GM20431 (cell line): ENCODE measurements around the gene MADCAM1.

Experiments used
- in situ Hi-C: fragments of 300-500 bp; cut with MseI, MboI; formaldehyde crosslinking; loops from one replicate; pipeline ENCODE4 v1.15.0; 2020; ENCODE audit warnings: low sequenced_read_pairs; ENCODE audit not compliant: unreplicated experiment

The MADCAM1 gene

DNA sequence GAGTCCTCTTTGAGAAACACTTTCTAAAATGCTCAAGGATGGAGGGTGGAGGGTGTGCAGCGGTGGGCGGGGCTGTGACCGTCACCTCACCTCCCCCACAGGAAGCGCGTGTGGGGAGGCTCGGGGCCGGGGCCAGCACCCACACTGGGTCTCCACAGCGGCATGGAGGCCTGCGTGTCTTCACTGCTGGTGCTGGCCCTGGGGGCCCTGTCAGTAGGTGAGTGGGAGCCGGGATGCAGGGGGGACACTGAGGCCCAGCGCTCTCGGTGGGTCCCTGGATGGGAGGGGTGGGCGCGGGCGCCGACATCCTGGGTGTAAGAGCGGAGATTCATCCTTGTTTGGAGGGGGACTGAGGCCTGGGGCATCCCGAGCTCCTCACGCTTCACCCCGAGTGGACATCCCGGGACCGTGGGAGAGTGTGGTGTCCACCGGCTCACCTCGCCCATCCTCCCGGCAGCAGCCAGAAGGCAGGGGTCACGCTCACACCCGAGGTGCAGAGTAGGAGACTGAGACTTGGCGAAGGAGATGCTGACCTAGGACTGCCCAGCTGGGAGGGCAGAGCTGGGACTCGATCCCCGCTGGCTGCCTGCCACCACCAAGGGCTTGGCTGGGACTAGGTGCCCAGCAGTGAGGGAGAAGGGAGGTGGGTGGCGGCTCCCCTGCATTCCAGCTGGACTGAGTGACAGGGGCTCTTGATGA lies 47.8 kb downstream of the MADCAM1 start, which contains the start of gene GZMM:
Gene GZMM, plus strand, starts transcription at position 144 of the 699 bp plus-strand sequence. Its CDS starts 19 bp downstream, at position 163.
- in situ Hi-C loops = no loop called here

DNA sequence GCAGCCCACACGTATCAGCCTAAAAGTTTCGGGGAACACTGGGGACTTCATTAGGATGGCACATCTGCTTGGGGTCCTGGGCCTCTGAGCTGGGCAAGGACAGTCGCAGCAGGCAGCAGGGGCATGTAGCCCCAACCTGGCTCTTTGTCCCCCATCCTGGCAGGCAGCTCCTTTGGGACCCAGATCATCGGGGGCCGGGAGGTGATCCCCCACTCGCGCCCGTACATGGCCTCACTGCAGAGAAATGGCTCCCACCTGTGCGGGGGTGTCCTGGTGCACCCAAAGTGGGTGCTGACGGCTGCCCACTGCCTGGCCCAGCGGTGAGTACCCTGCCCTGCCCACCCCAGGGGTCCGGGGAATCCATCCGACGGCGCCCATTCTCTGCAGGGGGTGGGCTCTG lies 50.8 kb downstream of the MADCAM1 start:
- in situ Hi-C loops = no loop called here

DNA sequence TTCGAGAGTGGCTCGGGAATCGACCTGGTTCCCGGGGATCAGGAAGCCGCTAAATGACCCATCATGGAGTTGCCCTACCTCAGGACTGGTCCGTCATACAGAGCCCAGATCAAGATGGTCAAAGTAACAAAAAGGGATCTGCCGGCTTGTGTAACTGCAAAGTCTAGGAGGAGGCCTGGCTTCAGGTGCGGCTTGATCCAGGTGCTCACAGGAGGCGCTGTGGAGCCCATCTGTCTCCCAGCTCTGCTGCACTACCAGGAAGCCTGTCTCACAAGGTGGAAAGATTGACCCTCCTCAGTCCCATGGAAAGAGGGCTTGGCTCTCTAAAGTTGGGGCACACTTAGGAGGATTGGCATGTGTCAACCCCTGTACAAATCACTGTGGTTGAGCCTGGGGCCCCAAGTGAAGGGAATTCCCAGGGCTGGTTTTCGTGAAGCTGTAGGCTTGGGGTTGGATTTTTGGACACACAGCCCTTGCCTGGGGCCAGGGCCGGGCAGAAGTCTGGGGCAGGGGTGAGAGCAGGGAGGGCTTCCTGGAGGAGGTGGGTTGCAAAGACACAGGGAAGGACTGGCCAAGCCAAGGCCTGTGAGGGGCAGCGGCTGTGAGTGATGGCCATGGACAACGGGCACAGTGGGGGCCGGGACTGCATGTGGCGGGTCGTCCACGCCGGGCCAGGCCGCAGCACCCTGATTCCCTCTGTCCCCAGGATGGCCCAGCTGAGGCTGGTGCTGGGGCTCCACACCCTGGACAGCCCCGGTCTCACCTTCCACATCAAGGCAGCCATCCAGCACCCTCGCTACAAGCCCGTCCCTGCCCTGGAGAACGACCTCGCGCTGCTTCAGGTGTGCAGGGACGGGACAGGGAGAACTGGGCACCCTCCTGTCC lies 51.8 kb downstream of the MADCAM1 start:
- in situ Hi-C loops = no loop called here

DNA sequence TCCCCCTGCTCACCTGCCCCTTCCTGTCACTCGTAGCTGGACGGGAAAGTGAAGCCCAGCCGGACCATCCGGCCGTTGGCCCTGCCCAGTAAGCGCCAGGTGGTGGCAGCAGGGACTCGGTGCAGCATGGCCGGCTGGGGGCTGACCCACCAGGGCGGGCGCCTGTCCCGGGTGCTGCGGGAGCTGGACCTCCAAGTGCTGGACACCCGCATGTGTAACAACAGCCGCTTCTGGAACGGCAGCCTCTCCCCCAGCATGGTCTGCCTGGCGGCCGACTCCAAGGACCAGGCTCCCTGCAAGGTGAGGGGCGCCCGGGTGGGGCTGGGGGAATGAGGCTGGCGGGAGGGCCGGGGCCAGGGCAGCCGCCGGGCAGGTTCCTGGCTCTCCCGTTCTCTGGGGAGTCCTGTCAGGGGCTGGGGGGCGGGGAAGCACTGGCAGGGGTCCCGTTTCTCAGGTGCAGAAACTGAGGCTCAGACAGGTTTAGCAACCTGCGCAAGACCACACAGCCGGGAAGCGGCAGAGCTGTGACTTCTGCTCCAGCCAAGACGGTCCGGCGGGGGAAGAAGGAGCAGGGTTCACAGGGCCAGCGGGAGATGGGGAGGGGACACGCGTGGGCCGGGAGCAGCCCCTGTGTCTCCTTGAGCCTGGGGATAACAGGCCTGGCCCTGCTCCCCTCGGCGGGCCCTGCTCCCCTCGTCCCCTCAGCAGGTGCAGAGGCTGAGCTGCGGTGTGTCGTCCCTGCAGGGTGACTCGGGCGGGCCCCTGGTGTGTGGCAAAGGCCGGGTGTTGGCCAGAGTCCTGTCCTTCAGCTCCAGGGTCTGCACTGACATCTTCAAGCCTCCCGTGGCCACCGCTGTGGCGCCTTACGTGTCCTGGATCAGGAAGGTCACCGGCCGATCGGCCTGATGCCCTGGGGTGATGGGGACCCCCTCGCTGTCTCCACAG lies 52.9 kb downstream of the MADCAM1 start:
- in situ Hi-C loops = no loop called here

DNA sequence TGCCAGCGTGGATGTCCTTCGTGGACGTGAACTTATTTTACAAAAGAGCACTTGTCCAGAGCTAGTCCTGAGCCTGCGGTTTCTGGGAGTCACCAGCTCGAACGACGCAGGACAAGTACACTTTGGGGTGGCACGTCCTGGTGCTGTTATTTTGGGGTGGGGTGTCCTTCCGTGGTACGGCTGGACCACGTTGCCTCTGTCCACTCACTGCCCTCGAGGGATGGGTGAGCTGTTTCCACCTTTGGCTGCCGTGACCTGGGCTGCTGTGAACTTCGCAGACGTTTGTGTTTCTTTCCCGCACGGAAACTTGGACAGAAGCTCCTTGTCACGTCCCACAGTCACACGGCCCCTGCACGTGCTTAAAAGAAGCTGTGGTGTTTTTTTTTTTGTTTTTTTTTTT lies 58.5 kb downstream of the MADCAM1 start:
- in situ Hi-C loops = no loop called here
